GM21360 (cell line): Measurements from ENCODE around the gene CYB5R3.
"Not testable (repeated sequence)": the region's sequence is repeated elsewhere in the genome, so short reads cannot be mapped to it uniquely, and the experiment has no call there.

Experiments
- ATAC-seq: cut with Tn5 transposase; IDR thresholded peaks from one replicate; pipeline ENCODE4 v1.9.1; 2021; ENCODE audit warnings: mild to moderate bottlenecking, moderate library complexity; ENCODE audit not compliant: unreplicated experiment

CYB5R3 gene

GRCh38 chr22:42626431-42626830 is 22.8 kb downstream of the CYB5R3 start:
- ATAC-seq = no peak

DNA sequence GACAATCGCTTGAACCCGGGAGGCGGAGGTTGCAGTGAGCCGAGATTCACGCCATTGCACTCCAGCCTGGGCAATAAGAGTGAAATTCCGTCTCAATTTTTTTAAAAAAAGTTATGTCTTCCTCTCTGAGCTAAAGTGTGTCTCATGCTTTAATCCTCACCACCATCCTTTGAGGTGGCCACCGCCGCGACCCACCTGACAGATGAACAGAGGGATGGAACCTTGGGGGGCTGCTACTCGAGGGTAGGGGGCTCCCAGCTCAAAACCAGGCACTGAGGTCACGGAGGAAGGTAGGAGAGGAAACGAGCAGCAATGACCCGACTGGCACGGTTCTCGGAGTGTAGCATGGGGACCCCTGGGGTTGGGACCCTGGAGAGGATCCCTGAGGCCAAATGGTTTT is 23.8 kb downstream of the CYB5R3 start:
- no peak for ATAC-seq

- ATAC-seq = no peak
Observed at GRCh38 chr22:42624551-42625106, 24.6 kb downstream of the CYB5R3 start.

DNA sequence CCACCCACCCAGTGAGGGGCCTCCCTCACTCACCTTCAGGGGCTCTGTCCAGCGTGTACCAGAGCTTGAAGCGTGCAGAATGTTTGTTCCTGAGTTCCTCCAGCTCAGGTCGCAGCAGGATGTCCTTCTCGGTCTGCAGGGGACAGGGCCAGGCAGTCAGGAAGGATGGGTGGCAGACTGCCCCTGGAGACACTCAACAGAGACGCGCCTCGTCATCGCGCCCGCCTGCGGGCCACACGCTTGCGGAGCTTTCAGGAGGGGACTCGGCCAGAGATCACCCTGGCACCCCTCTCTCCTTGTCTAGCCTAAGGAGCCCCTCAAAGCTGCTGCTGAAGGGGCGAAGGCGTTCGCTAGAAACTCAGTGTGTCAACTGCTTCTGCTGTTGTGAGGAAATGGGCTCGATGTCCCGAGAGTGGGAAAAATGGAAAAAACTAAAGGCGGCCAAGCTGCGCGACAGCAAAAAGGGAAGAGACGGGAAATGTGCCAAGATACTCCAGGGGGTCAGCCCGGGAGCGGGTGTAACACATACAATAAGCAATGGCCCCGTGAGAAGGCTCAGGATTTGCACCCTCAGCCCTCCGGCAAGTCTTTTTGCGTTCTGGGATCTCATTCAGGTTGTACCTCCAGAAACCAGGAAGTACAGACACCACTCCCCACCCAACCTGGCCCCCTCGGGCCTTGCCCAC is 25.3 kb downstream of the CYB5R3 start:
- no peak for ATAC-seq

DNA sequence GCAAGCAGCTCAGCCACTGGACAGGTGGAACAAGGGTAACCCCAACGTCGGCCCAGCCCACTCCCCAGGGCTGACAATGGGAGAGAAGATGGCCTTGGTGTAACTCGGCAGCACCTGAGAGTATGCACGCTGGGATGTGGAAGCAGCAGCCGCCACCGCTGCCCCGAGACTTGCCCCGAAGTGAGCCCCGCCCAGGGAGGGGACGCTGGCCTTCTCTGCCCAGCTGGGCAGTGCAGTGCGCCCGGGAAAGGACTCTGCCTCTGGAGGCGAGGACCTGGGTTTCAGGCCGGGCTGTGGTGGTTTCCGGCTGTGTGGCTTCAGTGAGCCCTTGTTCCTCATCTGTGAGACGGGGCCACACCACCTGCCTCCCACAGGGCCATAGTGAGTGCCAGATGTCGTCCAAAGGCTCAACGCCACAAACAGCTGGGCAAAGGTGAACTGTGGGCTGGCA is 25.9 kb downstream of the CYB5R3 start:
- no peak for ATAC-seq

DNA sequence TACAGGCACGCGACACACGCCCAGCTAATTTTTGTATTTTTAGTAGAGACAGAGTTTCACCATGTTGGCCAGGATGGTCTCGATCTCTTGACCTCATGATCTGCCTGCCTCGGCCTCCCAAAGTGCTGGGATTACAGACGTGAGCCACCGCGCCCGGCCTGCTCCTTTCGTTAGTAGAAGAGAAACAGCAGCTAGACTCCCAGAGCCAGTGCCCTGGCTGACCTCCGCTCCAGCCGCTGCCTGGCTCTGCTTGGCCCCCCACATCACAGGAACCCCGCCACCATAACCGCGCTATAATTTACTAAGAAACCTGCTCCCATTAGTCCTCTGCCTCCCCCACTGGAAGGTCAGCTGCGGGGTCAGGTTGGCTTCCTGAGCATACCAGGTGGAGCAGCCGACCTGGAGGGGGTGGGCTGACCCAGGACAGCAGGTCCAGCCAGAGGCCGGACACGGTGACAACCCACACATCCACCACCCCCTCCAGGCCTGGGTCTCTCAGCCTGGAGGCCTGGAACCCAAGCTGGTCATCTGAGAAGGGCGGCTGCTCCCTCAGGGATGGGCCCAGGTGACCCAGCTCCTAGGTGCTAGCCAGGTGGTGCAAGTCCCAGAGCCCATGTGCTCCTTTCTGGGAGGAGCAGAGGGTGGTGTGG is 27.0 kb downstream of the CYB5R3 start:
- no peak for ATAC-seq

GRCh38 chr22:42621505-42622002 is 27.6 kb downstream of the CYB5R3 start:
- ATAC-seq = no peak

DNA sequence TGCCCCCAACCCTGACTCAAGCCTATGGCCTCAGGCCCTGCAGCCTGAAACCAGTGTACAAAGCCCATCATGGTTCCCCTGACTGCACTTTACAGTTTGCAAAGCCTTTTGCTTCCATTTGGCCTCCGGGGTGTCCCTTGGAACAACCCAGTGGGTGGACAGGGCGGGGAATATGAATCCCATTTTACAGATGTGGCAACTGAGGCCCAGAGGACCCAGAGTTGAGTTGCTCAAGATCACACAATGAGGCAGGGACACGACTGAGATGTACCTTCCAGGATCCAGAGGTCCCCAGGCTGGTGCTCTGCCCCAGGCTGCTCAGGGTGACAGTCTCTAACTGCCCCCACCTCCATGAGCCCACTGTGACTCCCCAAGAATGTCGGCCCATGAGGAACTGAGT is 29.1 kb downstream of the CYB5R3 start:
- no peak for ATAC-seq

- ATAC-seq = no peak
Observed at GRCh38 chr22:42619261-42620063, 29.7 kb downstream of the CYB5R3 start.

- ATAC-seq = no peak
Observed at GRCh38 chr22:42617155-42617983, 31.8 kb downstream of the CYB5R3 start.

DNA sequence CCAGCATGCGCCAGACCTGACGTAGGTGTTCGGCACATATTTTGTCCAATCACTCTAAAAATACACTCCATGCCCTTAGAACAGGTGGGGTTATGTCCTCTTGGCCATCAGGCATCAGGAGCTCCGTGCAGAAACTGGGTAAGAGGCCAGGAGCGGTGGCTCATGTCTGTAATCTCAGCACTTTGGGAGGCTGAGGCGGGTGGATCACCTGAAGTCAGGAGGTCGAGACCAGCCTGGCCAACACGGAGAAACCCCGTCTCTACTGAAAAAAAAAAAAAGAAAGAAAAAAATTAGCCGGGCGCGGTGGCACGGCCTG is 33.4 kb downstream of the CYB5R3 start:
- ATAC-seq = not testable (repeated sequence)

DNA sequence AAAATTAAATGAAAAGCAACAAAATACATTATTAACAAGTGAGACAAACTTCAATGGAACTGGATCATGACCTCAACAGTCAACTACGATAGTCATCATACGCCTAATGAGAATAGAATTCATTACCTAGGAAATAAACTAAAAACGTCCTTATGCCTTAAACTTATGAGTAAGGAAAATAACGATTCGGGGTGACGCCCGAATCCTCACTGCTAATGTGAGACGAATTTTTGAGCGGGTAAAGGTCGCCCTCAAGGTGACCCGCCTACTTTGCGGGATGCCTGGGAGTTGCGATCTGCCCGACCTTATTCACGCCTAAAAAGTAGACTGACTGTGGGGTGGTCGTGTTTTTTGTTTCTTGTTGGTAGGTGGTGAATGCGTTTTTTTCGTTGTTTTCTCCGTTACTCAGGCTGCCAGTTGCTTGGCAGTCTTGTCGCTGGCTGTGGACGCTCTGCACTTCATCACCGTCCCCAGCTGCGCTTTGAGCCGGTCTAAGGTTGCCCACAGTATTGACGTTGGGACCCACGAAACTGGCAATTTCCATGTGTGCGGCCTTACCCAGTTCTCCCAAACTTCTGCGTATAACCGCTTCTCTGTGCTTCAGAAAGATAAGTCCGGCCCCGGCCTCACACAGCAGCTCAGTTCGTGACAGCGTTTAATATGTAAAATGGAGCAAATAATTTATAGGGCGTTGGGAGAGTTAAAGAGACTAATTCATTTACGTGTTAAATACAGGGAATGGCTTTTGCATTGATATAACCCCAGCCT is 33.9 kb downstream of the CYB5R3 start:
- ATAC-seq = peak; percentile 54

DNA sequence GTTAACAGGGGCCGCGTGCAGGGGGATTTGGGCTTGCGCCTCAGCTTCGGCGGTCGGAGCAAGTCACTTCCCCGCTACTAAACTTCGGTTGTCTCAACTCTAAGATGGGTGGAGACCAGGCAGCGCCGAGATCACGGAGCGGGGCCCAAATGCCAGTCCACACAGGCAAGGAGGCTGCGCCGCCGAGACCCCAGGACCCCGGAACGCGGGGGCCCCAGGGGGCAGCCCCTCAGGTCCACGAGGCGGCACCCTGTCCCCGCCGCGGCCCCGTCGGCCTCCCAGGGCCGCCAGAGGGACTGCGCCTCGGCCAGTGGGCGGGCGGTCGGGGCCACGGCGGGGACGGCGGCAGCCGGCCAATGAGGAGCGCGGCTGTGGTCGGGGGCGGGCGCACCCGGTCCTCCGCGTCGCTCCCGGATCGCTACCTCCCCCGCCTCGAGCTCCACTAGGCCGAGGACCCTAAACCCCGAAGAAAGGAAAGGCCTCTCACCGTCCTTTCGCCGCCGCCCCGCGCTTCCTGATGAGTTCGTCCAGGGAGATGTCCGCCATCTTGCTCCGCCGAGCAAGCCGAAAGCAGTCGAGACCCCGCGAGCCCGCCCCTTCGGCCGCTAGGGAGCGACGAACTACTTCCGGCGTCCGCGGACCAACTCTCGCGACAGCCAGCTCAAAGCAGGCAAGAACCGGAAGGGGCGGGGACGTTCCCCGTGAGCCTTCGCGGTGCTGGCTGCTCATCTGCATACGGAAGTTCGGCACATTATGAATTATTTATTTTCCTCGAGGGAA is 34.7 kb downstream of the CYB5R3 start, which contains the start of gene POLDIP3:
POLDIP3 (minus strand) TSS at position 572 of the 780 bp plus-strand sequence; CDS start at position 546, 26 bp downstream.
- ATAC-seq = peak; percentile 60

DNA sequence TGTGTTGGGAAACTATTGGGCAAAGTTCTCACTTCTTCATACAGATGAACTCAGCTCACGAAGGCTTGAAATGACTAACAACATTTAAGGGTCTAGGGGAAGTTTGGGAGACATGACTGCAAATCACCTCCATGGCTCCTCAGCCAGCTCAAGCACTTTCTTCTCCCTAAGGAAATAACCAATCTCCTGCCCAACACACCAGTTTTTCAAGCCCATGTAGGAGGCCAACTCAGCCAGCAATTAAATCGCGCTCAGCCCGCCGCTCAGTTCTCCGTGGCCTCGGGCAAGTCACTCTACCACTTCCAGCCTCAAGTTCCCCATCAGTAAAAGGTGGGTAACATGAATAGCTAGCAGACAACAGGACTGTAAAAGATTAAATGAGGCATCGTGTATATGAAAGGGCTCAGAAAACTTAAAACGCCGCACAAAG is 35.3 kb downstream of the CYB5R3 start:
- ATAC-seq = no peak

- ATAC-seq = no peak
Observed at GRCh38 chr22:42612336-42612735, 36.9 kb downstream of the CYB5R3 start.

GRCh38 chr22:42611051-42611450 is 38.1 kb downstream of the CYB5R3 start:
- no peak for ATAC-seq

DNA sequence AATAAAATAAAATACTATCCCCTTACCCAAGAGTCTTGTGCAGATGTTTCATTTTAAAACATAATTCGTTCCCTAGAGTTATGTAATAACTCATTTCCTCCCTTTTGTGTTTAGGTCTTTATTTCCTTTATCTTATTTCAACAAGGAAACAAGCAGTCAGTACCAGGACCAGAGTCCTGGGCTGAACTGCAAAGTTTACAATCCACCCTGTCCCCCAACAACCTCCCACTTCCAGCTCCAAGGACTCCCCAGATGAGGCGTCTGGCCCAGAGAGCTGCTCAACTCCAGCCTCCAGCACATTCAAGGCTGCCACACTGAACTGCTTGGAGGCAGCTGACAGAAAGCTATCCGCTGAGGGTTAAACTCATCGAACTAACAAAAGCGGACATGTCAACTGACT is 39.0 kb downstream of the CYB5R3 start:
- no peak for ATAC-seq

DNA sequence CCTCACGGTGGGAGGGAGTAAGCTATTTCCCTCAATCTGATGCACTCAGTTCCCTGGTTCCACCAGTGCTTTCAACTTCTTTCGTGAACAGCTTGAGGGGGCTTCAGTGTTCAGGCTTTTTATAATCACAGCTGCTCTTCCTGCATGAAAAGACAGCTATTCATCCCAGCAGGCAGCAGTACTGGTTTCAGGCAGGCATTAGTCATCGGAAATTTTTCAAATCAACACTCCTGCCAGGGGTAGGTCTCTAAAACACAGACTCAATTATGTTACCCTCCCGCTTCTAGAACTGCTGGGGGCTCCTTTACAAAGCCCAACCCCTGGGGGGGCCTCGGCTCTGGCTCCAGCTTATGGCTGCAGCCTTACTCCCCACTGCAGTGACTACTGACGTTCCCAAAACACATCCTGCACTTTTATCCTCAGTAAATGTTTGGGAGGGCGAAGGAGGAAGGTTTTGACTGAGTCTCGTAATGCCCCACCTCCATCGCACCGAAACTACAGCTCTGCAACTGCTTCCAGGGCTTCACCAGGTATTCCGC is 40.3 kb downstream of the CYB5R3 start:
- no peak for ATAC-seq
